NCI-H1048 (cell line): ENCODE results near the gene HNRNPA2B1.

ENCODE experiments used
- DNase-seq: peaks from one replicate; lab custom pipeline; 2025; lab: John Stamatoyannopoulos, UW

HNRNPA2B1 gene

GRCh38 chr7:26145238-26145637, 55.3 kb downstream of the HNRNPA2B1 start:
- no peak for DNase-seq

- no peak for DNase-seq
These were observed 56.1 kb downstream of the HNRNPA2B1 start for GRCh38 chr7:26144184-26145080.

- DNase-seq: no peak
These were observed 57.1 kb downstream of the HNRNPA2B1 start for GRCh38 chr7:26143298-26144048.

- DNase-seq: no peak
These were observed 59.5 kb downstream of the HNRNPA2B1 start for GRCh38 chr7:26141077-26141476.

GRCh38 chr7:26140380-26140779, 60.2 kb downstream of the HNRNPA2B1 start:
- no peak for DNase-seq
